PFSK-1 (cell line): ENCODE measurements around the gene CHRNB1.

Experiments used
- POLR2AphosphoS5 ChIP-seq: IDR thresholded peaks from 2 replicates; pipeline ENCODE4 v1.6.1; 2012; ENCODE audit warnings: low read depth, mild to moderate bottlenecking, control low read depth, low read length, moderate library complexity
- REST ChIP-seq, 2 experiments: IDR thresholded peaks; 2 replicates each; pipeline versions ENCODE4 v1.6.1 to v1.8.0; 2011 to 2012; ENCODE audit warnings: low read depth in 2 of 2, low read length in 2 of 2, control low read depth in 1 of 2, inconsistent platforms in 1 of 2, mild to moderate bottlenecking in 1 of 2, moderate library complexity in 1 of 2; ENCODE audit not compliant: insufficient read depth in 1 of 2
- SIN3A ChIP-seq: IDR thresholded peaks from 2 replicates; pipeline ENCODE4 v1.6.1; 2012; ENCODE audit warnings: mild to moderate bottlenecking, low read length, moderate library complexity, borderline replicate concordance; ENCODE audit not compliant: insufficient read depth
- TAF1 ChIP-seq: IDR thresholded peaks from 2 replicates; pipeline ENCODE4 v1.6.1; 2012; ENCODE audit warnings: low read length, control low read depth, borderline replicate concordance; ENCODE audit not compliant: insufficient read depth

GRCh38 chr17:7419819-7420610 is 24.8 kb upstream of the CHRNB1 start, which contains the start of gene SPEM1:
- TF ChIP-seq POLR2AphosphoS5 (no peak), REST (IDR thresholded peaks at IDR 0.05; ENCODE audit: insufficient read depth in 1 of 2, low read depth in 2 of 2, low read length in 2 of 2) (no peak), TAF1 (no peak), SIN3A (no peak)
